Stimulated activated CD4-positive, alpha-beta T cell treated with anti-CD3 and anti-CD28 coated beads, Interleukin-12 subunit alpha, Interleukin-12 subunit beta, amount 100 ng/mL, for 24 hours (primary cell): ENCODE measurements around the gene BROX.
"Not testable (repeated sequence)": the region's sequence is repeated elsewhere in the genome, so short reads cannot be mapped to it uniquely, and the experiment has no call there.

Source experiments
- DNase-seq, 2 experiments: peaks; one replicate each; pipeline ENCODE4 v3.0.0-alpha.2; 2020; ENCODE audit warnings: low read depth in 2 of 2

The BROX gene

DNA sequence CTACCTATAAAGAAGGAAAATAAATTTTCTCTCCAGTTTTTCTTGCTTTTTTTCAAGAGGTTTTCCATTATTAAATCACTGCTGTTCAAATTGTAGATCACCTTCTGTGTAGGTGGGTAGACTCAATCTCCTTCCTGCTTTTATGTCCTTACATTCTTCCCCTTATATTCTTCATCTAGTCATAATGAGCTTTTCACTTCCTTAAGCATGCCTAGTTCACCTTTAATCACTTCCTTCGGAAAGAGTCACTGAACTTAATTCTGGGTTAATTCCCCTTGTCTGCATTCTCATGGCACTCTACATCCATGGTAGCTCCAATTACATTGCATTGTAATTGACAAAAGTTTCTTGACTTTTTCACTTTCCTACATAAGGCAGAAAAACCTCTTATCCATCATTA, 18.5 kb downstream of the BROX start:
- DNase-seq = no peak

DNA sequence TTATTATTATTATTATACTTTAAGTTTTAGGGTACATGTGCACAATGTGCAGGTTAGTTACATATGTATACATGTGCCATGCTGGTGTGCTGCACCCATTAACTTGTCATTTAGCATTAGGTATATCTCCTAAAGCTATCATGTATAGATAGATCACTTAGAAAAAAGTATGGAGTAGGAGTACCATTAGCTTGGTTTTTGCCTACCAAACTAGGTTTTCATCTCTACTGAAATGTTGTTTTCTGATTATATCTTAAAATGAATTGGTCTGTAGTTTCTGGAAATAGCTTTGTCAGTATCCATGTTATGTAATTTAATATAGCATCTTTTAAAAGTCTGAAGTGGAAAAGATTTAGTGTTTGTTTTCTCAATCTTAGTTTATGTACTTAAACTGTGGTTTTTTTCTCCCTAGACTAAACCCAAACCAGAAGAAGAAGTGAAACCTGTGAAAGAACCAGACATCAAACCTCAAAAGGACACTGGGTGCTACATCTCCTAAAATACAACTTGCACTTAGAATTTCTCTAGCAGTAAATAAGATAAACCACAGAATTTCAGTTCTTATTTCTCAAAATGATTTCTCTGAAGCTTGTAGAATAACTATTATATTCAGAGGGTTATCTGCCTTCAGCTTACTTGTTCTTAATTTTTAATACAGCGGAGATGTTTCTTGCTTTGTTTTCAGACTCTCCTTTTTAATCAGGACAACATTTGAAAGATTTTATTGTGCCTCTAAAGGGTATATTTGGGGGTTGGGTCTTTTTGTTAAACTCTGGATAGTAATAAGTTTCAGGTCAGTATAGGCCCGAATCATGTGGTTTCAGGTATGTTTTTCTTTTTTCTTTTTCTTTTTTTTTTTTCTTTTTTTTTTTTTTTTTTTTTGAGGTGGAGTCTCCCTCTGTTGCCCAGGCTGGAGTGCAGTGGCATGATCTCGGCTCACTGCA, 20.1 kb downstream of the BROX start:
- DNase-seq = no peak

DNA sequence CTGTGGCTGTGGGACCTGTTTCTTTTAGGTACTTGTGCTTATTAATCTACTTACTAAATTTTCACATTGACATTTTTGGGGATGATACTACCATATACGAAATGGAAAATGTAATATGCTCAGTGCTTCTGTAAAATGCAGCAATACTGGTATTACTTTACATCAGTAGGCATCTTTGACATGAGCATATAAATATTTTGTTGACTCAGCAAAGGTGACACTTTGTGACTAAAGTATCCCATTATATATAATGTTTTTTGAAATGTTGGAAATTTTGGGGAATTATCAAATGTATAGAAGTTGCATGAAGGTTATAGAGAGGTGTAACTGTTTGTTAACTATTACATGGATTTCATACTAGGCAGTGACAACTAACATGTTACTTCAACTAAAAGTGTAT, 22.4 kb downstream of the BROX start:
- no peak for DNase-seq

DNA sequence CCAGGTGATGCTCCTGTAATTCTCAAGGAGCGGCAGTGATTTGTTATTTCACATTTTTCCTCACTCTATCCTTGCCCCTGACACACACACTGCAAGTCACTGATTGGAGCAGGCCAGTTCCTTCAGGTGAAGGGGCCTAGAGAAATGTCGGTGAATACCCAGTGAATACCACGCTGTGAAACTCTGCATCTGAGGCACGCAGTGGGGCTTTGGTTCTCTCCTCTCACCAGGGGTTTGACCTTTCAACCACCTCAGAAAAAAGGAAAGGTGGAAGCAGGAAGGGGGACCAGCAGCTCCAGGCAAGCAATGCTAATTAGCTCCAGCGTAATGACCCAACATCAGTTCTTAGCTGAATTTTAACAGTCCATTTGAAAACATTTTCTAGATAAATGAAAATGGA, 24.1 kb downstream of the BROX start:
- DNase-seq = no peak

DNA sequence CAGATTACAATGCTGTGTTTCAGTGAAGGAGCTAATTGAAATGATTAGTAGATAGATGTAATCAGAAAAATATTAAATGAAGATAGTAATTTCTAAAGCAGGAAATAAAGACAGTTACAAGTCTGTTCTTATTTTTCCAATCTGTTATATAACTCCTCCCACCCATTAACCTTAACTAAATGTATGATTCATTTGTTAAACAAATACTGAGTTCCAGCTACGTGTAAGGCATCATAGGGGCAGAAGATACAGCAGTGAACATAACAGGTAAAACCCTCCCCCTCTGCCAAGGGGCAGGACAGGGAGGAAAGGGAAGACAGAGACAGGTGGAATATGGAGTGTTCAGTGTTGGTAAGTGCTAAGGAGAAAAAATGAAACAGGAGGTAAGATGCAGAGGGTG, 24.6 kb downstream of the BROX start, which contains the start of gene FAM177B:
TSS of gene FAM177B (plus strand) at position 231 of the 400 bp plus-strand sequence. CDS start 9,344 bp downstream, outside the sequence.
- DNase-seq = no peak

DNA sequence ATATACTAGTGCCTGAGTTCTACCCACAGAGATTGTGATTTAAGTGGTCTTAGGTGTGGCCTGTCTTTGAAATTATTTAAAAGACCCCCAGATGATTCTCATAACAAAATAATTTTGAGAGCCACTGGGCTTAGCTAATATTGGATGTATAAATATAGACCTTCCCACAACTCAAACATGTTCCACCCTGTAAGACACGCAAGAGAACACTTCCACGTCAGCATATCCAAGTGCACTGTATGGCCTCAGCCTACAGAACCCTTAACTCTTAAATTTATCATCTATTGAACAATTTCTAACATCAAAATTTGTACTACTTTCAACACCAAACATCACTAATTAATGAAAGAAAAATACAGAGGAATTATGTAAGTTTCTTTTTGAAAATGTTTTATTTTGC, 27.1 kb downstream of the BROX start:
- no peak for DNase-seq

DNA sequence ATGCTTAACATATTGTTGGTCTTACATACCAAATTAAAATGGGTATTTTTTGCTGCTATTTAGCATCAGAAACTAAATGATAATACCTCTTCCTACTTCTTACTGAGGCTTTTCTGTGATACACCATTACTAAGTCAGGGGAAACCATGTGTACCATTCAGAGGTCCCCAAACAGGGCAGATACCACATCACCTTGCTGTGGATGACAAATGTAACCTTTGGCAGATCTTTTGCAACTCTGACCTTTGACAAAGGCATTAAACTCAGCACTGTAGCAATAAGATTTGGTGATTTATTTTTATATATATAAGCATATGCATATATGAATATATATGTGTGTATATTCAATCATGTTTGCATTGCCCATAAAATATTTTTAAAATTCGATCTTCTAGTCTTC, 27.6 kb downstream of the BROX start:
- no peak for DNase-seq

DNA sequence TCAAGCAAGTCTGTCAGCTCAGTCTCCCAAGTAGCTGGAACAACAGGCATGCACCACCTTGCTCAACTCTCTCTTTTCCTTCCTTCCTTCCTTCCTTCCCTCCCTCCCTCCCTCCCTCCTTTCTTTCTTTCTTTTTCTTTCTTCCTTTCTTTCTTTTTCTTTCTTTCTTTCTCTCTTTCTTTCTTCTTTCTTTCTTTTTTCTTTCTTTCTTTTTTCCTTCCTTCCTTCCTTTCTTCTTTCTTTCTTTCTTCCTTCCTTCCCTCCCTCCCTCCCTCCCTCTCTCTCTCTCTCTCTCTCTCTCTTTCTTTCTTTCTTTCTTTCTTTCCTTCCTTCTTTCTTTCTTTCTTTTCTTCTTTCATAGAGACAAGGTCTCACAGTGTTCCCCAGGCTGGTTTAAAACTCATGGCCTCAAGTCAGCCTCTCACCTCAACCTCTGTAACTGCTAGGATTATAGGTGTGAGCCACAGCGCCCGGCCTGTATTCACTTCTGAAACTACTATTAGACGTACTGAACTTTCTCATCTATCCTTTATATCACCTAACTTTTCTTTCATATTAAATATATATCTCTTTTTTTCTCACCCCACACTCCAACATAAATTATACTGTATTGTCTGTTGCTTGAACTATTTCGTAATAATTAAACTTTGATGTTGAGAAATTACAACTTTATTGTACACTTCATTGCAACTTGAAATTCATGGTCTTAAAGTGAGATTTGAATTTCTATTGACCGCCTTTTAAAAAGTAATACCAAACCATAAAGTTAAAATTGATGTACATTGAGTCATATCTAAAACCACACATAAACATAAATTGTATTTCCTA, 29.5 kb downstream of the BROX start:
- DNase-seq = not testable (repeated sequence)

DNA sequence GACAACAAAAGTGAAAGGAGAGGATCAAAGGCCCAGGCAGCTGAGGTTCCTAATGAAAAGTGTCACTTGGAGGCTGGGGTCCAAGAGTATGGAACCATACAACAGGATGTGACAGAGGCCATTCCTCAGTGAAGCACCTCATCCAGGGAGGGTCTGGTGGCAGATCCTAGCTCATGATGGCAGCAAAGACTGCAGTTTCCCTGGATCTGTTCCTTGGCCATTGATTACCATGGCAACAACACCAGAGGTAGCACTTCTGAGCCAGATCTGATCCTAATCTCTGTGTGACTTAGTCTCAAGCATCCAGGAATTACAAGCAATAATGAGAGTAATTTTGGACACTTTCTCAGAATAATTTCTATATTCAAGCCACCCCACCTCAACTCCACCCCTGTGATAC, 37.6 kb downstream of the BROX start:
- DNase-seq = no peak

DNA sequence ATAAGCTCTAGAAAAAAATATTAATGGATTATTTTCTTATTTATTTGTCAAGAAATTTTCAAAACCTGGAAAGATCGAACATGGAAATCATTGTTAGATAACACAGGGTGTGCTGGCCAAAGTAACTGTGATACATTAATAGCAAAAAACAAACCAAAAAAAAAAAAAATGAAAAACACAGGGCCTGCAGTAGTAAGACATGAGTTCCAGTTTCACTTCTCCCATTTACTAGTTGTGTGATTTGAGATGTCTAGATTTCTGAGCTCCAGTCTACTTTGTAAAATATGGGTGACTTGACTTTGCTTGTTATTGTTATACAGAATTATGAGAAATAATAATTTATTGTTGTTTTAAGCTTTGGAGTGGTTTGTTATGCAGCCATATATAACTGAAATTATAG, 38.3 kb downstream of the BROX start:
- no peak for DNase-seq

DNA sequence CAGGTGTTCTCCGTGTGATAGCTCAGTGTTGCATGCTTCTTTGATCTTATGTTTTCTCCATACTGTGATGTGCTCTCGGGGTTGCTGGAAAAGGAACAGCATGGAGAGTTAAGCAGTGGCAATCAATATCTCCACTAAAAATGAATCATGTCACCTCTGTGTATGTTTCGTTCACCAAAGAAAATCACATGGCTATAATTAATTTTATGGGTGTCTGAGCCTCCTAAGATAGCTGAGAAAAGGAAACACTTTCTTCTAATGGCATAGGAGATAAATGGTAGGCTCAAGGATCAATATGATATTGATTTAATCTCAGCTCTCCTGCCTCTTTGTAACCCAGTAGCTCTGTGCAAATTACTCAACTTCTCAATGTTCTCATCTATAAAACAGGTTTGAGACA, 38.9 kb downstream of the BROX start:
- DNase-seq = no peak

DNA sequence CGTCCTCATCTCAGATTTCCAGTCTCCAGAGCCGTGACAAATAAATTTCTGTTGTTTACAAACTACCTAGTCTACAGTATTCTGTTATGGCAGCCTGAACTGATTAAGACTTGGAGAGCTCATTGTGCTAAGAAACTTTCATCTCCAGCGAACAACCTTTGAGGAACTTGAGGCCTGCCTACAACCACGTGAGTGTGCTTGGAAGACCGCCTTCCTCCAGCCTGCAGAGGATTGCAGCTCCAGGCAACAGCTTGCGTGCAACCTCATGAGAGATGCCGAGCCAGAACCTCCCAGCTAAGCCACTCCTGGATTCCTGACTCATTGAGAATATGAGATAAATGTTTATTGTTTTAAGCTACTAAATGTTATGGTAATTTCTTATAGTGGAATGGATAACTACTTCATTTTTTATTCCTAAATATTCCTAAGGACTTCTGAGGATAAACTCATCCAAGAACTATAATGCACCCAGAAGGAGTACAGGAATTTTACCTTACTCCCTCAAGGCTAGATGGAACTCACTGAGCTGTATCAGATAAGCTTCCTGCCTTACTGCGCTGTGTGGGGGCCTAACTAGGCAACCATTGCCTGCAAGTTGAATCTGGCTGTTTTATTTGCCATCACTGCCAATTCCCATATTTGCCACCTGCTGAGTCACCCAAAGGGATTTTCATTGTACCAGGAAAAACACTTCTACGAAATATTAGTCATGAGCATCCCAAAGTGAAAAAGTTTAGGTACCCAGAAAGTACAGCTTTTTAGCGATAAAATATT, 42.2 kb downstream of the BROX start:
- no peak for DNase-seq

DNA sequence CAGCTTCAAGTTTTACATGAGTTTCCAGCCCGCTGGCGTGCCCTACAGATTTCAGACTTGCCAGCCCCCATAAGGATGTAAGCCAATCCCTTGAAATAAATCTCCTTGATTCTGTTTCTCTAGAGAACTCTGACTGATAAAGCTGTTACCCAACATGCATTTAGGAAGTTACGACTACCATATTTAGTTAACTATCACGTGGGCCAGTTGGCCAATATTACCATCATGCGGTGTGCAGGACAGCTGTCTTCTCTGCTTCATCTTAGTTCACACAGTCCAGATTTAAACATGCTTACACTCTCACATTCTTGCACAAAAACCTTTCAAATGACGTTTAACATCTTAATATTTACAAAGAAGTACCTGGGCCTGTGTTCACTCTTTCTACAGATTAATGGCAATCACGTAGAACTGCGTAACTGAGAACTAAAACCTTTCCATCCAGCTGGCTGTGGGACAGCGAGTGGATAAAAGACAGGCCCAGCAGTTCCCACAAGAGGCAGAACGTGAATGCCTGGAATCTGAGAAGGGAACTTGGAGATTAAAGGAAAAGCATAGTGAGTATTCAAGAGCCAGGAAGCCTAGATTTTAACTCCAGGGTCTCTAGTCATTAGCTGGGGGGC, 45.4 kb downstream of the BROX start:
- DNase-seq = no peak

DNA sequence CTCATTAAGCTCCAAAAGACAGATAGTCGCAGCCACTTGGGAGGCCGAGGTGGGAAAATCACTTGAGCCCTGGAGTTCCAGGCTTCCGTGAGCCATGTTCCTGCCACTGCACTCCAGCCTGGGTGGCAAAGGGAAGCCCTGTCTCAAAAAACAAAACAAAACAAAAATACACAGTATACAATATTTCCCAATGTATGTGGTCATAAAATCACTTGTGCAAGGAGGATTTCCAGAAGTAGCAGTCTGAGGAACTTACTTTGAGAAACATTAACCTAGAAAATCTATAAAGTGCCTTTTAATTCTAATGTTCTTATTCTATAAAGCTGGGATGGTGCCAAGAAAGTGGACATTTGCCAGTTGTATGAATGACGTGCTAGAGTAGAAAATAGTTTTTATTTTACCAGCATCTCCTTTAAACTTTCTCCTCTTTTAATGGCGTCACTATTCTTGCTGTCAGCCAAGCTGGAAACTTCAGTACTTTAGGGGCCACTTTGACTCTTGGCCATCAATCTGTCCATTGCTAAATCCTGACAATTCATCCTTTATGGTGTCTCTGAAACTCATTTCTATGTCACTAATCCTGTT, 47.2 kb downstream of the BROX start:
- no peak for DNase-seq

DNA sequence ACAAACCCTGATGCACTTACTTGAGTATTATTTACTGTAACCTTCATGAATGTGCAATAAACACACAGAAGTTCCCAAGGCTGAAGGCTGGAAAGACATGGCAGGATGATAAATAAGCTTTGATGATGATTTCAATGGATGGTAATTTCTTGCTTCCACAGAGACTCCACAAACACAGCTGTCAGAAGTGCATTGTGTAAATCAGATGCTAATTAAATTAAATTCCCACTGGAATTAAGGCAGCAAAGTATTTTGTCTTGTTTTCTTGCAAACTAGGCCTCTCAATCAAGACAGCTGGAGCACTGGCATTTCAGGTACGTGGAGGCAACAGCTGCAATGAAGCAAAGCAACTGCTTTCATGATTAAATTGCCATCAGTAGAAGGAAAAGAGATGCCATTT, 48.7 kb downstream of the BROX start:
- DNase-seq = no peak

DNA sequence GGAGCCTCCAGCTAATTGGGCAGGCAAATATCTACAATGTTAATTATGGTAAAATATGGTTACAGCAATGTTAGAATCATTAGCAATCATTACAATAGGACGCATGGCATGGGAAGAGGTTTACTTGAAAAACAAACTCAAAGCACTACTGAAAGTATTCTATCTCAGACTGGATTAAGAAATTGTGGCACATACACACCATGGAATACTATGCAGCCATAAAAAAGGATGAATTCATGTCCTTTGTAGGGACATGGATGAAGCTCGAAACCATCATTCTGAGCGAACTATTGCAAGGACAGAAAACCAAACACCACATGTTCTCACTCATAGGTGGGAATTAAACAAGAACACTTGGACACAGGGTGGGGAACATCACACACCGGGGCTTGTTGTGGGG, 49.8 kb downstream of the BROX start:
- not testable (repeated sequence) for DNase-seq

DNA sequence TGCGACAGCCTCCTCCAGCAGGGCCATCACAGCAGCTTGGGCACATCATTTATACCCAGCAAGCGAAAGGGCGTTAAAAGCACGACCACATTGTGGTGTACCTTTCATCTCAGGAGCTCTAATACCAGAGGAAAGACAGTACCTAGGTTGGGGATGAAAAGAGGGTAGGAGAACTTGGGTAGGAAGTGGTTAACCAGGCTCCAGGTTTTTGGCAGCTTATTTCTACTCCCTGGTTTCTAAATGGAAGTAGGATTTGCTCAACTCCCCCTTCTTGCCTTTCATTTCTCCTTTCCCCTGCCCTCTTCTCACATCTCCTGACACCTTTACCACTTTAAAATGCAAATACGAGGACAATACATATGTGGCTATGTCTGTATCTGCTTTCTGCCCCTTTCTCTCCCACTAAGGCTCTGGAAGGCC, 54.8 kb downstream of the BROX start:
- no peak for DNase-seq

DNA sequence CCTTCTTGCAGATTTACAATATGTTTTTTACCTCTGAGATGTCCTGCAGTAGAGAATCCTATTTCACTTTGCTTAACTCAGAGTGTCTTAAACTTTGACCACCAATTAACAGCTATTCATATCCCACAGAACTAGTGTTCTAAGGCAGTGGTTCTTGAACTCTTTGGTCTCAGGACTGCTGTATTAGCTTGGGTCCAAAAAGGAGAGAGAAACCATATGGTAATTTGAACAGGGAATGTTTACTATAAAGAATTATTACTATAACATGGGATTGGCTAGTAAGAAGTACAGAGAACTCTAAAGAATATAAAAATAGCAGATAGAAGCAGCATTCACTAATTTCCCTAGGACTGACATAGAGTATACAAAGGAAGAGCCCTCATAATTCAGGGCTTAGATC, 56.2 kb downstream of the BROX start:
- DNase-seq = no peak

DNA sequence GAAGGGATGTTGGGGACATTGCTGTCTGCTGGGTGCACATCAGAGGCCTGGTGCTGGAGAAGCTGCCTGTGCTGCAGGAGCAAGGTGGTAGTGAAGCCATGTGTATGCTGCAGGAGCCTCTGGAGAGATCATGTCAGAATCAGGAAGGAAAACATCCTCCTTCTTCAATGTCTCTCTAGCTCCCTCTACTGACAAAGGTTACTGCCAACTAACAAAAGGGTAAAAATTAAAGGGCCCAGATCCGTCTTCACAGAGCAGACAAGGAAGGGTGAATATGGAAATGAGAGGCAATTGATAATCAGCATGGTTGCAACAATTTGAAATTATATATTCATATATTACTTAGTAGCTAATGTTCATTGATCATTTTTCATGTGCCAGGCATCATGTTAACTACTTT, 56.8 kb downstream of the BROX start:
- DNase-seq = no peak

DNA sequence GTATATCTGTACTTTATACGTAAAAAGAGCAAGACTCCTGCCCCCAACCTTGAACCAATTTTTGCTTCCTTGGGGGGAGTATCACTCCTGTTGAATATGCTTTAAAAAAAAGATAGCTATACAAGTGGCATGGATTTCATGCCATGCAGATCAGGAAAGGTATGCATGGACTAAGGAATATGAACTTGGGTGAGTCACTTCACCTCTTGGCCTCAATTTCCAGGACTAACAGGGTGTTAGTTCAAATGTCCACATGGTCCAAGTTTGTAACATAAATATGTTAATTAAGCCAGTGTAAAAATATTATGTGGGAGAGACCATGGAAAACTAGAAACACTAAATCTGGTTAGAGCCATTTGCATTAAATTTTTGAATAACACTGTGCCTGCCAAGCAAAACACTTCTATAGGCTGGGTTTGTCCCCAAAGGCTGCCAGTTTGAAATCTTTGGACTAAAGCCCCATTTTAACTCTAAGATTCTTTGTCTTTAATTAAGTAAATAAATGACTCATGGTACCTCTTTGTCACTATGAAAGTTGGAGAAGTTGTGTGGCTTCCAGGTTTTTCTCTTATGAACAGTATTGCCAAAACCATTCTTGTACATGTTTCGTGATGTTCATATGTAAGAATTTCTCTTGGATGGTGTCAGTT, 57.7 kb downstream of the BROX start:
- DNase-seq = no peak

DNA sequence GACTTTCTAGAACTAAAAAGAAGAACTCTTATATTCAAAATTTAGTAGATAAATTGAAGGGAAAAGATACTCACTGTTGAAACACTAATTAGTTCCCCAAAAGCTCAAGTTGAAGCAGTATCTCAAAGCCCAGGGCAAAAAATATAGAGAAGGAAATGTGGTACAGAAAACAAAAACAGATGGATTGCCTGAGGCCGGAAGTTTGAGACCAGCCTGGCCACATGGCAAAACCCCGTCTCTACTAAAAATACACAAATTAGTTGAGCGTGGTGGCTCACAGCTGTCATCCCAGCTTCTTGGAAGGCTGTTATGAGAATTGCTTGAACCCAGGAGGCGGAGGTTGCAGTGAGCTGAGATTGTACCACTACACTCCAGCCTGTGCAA, 60.6 kb downstream of the BROX start:
- no peak for DNase-seq
